Left forelimb (tissue), 1 donor: ENCODE data around the gene WRAP73.

Experiments used
- DNase-seq: peaks from one replicate; pipeline ENCODE4 v3.0.0-alpha.2; 2018; ENCODE audit warnings: low spot score

WRAP73 gene

GRCh38 chr1:3681898-3682806 lies 32.2 kb upstream of the WRAP73 start:
- DNase-seq: no peak

GRCh38 chr1:3681231-3681897 lies 31.5 kb upstream of the WRAP73 start:
- no peak for DNase-seq

GRCh38 chr1:3680488-3681230 lies 30.8 kb upstream of the WRAP73 start:
- DNase-seq: no peak

GRCh38 chr1:3679799-3680453 lies 30.0 kb upstream of the WRAP73 start:
- DNase-seq: no peak

GRCh38 chr1:3679098-3679555 lies 29.2 kb upstream of the WRAP73 start:
- DNase-seq: no peak

- DNase-seq: no peak
Observed at GRCh38 chr1:3678361-3679097, 28.6 kb upstream of the WRAP73 start.

- no peak for DNase-seq
Observed at GRCh38 chr1:3677484-3677883, 27.6 kb upstream of the WRAP73 start.

- DNase-seq: no peak
Observed at GRCh38 chr1:3676581-3677470, 26.9 kb upstream of the WRAP73 start.

- DNase-seq: no peak
Observed at GRCh38 chr1:3675436-3675835, 25.5 kb upstream of the WRAP73 start.

GRCh38 chr1:3674100-3675094 lies 24.5 kb upstream of the WRAP73 start:
- no peak for DNase-seq

GRCh38 chr1:3673381-3674099 lies 23.6 kb upstream of the WRAP73 start:
- DNase-seq: no peak

GRCh38 chr1:3672971-3673361 lies 23.1 kb upstream of the WRAP73 start:
- no peak for DNase-seq

GRCh38 chr1:3672231-3672970 lies 22.5 kb upstream of the WRAP73 start:
- DNase-seq: no peak

- DNase-seq: no peak
Observed at GRCh38 chr1:3671371-3672180, 21.7 kb upstream of the WRAP73 start.

- DNase-seq: no peak
Observed at GRCh38 chr1:3670823-3671265, 20.9 kb upstream of the WRAP73 start.

- DNase-seq: no peak
Observed at GRCh38 chr1:3669971-3670431, 20.1 kb upstream of the WRAP73 start.

- DNase-seq: no peak
Observed at GRCh38 chr1:3669421-3669821, 19.5 kb upstream of the WRAP73 start.
